Activated CD4-positive, alpha-beta T cell treated with anti-CD3 and anti-CD28 coated beads, Interleukin-10, Interleukin-2, amounts not matched to agents 100 ng/mL and 50 ng/mL, durations not matched to agents 16 hours and 8 hours (primary cell): Measurements from ENCODE around the gene CMSS1.

Experiments
- DNase-seq: peaks from one replicate; pipeline ENCODE4 v3.0.0-alpha.2; 2020

CMSS1 gene

DNA sequence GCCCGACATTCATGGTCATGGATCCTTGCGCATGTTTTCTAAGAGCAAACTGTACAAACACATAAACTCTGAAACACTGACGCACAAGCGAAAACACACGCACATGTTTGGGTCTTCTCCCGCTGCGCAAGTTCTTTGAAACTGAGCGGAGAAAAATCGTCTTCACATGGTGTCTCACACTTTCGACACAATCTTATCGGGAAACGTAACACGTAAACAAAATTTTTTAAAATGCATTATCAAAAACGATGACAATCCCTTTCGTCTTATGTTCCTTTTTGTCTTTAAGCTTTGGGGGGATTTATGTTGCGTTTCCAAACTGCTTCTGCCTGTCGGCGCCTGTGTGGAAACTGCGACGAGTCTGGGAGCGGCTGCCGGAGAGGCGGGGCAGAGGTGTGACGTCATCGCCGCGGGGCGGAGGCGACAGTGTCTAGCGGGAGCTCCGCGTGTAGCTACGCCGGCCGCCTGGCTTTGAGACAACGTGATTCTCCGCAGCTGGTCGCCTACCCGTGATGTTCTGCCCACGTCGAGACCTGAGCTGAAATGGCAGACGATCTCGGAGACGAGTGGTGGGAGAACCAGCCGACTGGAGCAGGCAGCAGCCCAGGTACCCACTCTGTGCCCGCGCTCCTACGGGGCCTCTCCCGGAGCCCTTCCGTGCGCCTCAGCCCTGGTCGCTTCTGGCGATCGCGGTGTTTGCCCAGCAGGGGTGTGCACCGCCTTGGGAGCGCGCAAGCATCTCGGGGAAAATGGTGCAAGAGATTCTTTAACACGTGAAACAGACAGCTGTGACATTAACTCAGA is at the start of gene CMSS1:
Gene CMSS1, plus strand, starts transcription at position 426 of the 804 bp plus-strand sequence.
- DNase-seq: peak; percentile 94

- no peak for DNase-seq
Measured at GRCh38 chr3:99768126-99768525, 49.5 kb upstream of the CMSS1 start.

DNA sequence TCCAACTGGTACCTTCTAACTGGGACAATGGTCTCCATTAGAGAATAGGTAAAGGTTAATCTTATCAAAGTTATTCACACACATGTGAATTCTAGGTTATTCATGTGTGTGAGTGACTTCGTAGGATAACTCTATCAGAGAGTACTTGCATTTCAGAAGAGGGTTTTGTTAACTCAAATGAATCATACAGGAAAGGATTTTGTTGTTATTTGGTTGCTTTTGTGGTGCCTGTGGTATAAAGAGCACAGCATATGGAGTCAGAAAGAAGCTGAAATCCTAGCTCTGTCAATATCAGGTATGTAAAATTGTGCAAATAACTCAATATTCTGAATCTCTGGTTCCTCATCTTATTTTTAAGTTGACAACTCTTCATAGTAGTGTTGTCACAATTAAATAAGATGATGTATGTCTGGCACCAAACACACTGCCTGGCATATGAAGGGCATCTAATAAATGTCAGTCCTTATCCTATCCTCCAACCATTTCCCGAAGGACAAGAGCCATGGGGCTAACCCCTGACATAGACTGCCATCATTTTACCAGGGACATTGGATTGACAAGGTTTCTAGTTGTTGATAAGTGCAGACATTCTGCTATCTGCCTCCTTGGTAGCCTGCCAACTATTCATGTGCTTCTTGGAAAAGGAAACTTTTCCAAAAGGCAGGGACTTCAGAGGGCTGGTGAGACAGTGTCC is 48.7 kb upstream of the CMSS1 start:
- no peak for DNase-seq

GRCh38 chr3:99772171-99772570 is 45.5 kb upstream of the CMSS1 start:
- DNase-seq: no peak

DNA sequence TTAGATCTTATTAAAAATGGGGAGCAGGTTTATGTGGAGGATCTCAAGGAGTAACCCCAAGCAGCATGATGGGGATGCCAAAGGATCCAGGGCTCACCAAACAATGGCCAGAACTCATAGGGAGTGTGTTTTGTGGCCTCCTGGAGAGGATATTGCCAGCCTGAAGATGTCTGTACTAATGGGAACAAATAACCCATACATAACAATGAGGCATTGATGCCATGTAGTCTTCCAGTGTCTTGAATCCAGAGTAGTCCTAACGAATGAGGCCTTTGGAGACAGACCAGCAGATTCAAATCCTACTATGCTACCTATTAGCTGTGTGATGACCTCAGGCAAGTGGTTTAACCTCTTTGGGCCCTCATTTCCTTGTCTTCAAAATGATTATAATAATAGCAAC is 45.0 kb upstream of the CMSS1 start:
- DNase-seq: no peak

- peak; percentile 74 for DNase-seq
Measured at GRCh38 chr3:99774467-99774866, 43.2 kb upstream of the CMSS1 start.

DNA sequence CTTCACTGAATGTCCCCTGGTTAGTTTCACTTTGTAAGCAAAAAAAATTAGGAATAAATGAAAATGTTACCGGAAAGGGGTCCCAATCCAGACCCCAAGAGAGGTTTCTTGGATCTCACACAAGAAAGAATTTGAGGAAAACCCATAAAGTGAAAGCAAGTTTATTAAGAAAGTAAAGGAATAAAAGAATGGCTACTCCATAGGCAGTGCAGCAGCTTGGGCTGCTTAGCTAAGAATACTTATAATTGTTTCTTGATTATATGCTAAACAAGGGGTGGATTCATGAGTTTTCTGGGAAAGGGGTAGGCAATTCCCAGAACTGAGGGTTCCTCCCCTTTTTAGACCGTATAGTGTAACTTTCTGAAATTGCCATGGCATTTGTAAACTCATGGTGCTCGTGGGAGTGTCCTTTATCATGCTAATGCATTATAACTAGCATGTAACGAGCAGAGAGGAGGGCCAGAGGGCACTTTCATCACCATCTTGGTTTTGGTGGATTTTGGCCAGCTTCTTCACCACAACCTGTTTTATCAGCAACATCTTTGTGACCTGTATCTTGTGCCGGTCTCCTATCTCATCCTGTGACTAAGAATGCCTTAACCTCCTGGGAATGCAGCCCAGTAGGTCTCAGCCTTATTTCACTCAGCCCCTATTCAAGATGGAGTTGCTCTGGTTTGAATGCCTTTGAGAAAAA is 41.0 kb upstream of the CMSS1 start:
- DNase-seq: no peak

GRCh38 chr3:99777210-99777549 is 40.5 kb upstream of the CMSS1 start:
- DNase-seq: no peak

- DNase-seq: no peak
Measured at GRCh38 chr3:99777708-99778107, 40.0 kb upstream of the CMSS1 start.

- DNase-seq: no peak
Measured at GRCh38 chr3:99780749-99781148, 36.9 kb upstream of the CMSS1 start.

GRCh38 chr3:99781761-99782160 is 35.9 kb upstream of the CMSS1 start:
- DNase-seq: no peak

DNA sequence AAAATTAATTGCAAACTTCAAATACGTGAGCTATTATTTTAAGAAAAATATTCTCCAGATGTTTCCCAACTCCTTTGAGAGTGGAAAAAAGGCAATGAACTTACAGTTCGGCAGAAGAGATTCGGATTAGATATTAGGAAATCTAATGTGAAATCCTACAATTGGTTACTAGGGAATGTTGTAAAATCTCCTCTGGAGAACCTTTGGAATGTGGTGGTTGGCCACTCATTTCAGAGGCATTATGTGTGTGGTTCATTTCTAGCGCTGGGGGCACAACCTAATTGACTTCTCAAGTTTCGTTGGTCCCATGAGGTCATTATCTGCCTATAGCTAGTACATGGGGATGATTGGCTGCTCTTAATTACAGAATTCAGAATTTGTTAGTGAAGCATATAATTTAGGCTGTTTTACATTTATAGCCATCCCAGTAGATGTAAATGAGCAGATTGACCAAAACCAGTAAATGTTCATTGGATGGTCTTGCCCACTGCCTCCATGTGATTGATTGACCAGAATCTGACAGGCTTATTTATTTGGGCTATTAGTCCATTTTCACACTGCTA is 34.6 kb upstream of the CMSS1 start:
- no peak for DNase-seq

DNA sequence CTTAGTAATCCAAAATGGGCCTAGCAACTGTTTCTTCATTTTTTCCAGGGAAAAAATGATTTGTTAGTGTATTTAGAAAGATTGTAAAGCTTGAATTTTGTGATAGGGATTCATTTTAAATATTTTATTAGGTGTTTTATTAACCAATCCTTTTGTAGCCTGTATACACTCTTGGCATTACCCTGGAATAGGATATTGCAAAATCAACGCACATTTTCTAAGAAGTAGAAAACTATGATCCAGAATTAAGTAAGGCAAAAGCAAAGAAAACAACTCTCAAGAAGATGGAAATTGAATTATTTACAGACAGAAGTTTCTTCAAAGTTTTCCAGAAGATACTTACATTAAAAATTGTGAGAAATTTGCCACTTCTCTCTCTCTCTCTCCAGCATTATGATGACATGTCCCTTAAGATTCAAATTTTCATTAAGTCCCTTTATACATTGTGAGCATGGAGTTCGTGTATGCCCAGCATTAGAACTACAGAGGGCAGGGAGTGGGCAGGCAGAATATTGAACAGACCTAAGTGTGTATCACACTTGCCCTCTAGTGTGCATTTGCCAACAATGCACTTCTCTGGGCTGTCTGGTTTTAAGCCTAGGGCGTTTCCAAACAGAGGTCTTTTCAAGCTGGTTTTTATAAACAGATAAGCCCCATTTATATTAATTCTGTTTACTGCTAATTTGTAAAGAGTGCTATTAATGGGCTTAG is 28.5 kb upstream of the CMSS1 start:
- DNase-seq: peak; percentile 28

DNA sequence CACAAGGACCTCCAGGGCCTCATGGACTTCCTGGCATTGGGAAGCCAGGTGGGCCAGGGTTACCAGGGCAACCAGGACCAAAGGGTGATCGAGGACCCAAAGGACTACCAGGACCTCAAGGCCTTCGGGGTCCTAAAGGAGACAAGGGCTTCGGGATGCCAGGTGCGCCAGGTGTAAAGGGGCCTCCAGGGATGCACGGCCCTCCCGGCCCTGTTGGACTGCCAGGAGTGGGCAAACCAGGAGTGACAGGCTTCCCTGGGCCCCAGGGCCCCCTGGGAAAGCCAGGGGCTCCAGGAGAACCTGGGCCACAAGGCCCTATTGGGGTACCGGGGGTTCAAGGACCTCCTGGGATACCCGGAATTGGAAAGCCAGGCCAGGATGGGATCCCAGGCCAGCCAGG is 23.2 kb upstream of the CMSS1 start:
- DNase-seq: no peak

DNA sequence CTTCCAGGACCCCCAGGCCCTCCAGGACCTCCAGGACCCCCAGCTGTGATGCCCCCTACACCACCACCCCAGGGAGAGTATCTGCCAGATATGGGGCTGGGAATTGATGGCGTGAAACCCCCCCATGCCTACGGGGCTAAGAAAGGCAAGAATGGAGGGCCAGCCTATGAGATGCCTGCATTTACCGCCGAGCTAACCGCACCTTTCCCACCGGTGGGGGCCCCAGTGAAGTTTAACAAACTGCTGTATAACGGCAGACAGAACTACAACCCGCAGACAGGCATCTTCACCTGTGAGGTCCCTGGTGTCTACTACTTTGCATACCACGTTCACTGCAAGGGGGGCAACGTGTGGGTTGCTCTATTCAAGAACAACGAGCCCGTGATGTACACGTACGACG is 22.1 kb upstream of the CMSS1 start:
- DNase-seq: no peak

DNA sequence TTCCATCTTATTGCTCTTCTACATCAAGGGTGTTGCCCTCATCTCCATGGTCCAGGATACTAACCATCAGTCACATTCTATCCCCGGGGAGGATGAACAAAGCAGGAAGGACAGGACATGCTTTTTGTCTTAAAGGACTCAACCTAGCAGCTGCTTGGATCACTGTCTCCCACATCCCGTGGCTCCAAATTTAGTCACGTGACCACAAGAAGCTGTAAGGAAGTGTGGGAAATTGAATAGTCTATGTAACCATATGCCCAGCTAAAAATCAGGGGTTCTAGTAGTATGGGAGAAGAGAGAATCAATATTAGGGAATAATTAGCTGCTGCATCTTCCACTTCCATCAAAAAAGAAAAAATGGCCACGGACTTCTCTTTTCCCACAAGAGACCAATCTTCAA is 18.2 kb upstream of the CMSS1 start:
- DNase-seq: no peak

- DNase-seq: no peak
Measured at GRCh38 chr3:99803297-99803696, 14.4 kb upstream of the CMSS1 start.

DNA sequence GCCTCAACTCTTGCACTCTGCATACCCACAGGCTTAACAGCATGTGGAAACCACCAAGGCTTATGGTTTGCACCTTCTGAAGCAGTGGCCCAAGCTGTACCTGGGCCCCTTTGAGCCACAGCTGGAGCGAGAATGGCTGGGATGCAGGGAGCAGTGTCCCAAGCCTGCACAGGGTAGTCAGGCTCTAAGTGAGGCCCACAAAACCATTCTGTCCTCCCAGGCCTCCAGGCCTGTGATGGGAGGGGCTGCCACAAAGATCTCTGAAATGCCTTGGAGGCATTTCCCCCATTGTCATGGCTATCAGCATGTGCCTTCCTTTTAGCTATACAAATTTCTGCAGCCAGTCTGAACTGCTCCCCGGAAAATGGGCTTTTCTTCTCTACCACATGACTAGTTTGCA is 12.5 kb upstream of the CMSS1 start:
- DNase-seq: no peak

- DNase-seq: peak; percentile 44
Measured at GRCh38 chr3:99808163-99808794, 9.4 kb upstream of the CMSS1 start.

GRCh38 chr3:99809565-99809964 is 8.1 kb upstream of the CMSS1 start:
- DNase-seq: no peak

DNA sequence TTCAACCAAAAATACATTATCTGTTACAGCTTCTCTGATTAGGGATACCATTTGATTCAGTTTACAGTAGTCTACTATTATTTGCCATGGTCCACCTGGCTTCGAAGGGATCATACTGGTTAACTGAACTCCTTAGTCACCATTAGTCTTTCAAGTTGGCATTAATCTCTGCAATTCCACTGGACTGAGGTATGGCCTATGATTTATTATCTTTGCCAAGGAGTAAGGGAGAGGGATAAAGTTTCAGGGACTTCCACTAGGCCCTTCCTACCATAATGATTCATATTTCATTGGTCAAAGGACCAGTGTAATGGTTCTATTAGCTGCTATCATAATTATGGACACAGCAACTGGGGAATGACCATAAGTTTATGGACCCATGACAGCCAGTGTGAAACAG is 7.3 kb upstream of the CMSS1 start:
- no peak for DNase-seq

GRCh38 chr3:99817047-99817436 is 620 bp upstream of the CMSS1 start:
- DNase-seq: peak; percentile 9

DNA sequence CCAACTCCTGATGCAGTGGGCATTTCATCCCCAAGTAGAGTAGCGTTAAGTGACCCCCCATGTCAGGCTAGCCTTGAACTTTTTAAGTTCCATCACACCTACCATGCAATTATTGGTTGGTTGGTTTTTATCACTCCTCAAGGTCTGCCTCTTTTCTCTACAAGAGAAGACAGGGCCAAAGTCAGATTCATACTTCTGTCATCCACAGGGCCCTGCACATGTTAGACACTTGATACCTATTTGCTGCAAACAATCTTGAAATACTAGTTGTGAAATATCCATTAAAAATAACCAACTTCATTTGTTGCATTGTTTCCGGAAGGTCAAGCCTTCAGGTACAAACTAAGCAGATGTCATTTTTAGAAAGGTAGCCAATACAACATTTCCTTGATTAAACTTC is 1.2 kb downstream of the CMSS1 start:
- no peak for DNase-seq
